GM12872 (cell line): ENCODE data around the gene FRYL.

ENCODE experiments used
- CTCF ChIP-seq: IDR thresholded peaks from 3 replicates; pipeline ENCODE4 v1.5.1; 2011; ENCODE audit warnings: low read depth, mild to moderate bottlenecking, low read length, moderate library complexity; ENCODE audit not compliant: insufficient read depth

Gene FRYL

GRCh38 chr4:48475770-48476169, 304.3 kb downstream of the FRYL start:
- TF ChIP-seq CTCF = no peak

GRCh38 chr4:48472794-48473193, 307.3 kb downstream of the FRYL start:
- no peak for TF ChIP-seq CTCF

- TF ChIP-seq CTCF = no peak
Observed at GRCh38 chr4:48470570-48470969, 309.5 kb downstream of the FRYL start.

- no peak for TF ChIP-seq CTCF
Observed at GRCh38 chr4:48470137-48470536, 309.9 kb downstream of the FRYL start.

- TF ChIP-seq CTCF = no peak
Observed at GRCh38 chr4:48467891-48468290, 312.2 kb downstream of the FRYL start.

- TF ChIP-seq CTCF = no peak
Observed at GRCh38 chr4:48467442-48467841, 312.6 kb downstream of the FRYL start.

GRCh38 chr4:48462363-48462762, 317.7 kb downstream of the FRYL start:
- no peak for TF ChIP-seq CTCF

GRCh38 chr4:48461000-48461399, 319.1 kb downstream of the FRYL start:
- no peak for TF ChIP-seq CTCF
